Stimulated activated CD4-positive, alpha-beta T cell treated with anti-CD3 and anti-CD28 coated beads, Interleukin-12 subunit alpha, Interleukin-12 subunit beta, amount 100 ng/mL, for 4 hours (primary cell): ENCODE data around the gene RBM14.
"Not testable (repeated sequence)": the region's sequence is repeated elsewhere in the genome, so short reads cannot be mapped to it uniquely, and the experiment has no call there.

Source experiments
- DNase-seq: peaks from one replicate; pipeline ENCODE4 v3.0.0-alpha.2; 2020

RBM14 gene

DNA sequence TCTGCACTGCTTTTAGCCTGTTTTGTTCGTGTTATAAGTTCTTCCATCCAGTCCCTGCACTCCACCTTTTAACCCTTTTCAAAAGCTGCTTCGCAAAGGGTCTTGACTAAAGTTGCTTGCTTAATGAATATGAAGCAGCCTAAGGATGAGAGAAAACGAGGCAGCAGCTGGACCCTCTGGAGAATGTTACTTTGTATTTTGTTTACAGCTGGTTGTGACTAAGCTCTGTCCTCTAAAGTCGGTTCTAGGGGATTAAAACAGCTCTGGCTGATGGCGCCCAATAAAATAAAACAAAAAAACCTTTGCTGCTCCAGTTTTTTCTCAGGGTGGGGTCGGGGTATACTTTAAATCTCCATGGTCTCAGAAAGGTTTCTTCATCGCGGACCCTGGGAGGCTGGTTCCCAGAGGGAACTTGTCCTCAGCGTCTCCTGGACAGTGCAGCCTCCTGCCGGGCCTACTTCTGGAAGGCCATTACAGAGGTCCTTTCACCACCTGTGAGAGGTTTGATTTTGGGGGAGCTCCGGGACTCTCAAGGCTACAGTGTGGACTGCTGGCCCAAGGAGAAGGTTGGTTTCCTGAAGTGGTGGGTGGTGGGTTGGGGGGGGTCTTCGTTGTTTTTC lies 21.2 kb downstream of the RBM14 start:
- peak; percentile 21 for DNase-seq

DNA sequence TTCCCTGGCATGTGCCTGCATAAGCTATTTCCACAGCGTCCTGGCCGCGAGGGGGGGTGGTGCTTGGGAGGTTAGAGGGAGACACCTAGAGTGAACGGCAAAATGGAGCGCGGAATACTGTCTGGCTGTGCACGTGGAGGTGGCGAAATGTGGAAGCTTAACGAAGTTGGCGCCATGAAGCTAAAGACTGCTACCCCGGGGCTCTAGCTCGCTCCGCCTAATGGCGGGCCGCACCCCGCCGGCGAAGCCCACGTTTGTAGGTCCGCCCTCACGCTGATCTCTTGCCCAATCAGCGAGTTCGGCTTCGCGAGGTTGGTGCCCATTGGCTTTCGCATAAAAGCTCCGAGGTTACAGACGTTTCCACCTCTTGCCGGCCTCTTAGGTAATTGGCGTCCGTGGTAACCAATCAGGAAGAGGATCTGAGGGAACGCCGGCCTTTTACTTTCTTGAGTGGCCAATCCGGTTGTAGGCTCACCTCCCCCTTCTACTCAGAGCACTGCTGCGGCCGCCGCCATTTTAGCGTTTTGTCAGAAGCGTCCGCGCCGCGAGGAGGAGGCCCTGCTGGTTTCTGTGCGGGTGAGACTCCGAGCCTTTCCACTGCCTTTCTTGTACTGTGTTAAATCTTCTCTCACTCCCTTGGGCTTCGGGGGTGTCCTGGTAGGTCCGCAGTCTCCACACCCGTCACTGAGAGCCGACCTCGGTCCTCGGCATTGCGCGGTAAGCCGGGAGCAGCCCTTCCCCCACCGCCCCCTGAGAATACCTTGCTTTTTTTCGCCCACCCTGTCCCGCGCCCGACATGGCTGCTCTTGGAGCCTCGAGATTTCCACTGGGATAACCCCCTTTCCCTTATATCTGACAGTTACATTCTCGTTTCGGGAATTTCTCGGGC lies 22.0 kb downstream of the RBM14 start, which contains the start of gene RBM4:
RBM4 (plus strand) TSS at position 527 of the 889 bp plus-strand sequence. CDS start 1,009 bp downstream, outside the sequence.
- DNase-seq: peak; percentile 86

DNA sequence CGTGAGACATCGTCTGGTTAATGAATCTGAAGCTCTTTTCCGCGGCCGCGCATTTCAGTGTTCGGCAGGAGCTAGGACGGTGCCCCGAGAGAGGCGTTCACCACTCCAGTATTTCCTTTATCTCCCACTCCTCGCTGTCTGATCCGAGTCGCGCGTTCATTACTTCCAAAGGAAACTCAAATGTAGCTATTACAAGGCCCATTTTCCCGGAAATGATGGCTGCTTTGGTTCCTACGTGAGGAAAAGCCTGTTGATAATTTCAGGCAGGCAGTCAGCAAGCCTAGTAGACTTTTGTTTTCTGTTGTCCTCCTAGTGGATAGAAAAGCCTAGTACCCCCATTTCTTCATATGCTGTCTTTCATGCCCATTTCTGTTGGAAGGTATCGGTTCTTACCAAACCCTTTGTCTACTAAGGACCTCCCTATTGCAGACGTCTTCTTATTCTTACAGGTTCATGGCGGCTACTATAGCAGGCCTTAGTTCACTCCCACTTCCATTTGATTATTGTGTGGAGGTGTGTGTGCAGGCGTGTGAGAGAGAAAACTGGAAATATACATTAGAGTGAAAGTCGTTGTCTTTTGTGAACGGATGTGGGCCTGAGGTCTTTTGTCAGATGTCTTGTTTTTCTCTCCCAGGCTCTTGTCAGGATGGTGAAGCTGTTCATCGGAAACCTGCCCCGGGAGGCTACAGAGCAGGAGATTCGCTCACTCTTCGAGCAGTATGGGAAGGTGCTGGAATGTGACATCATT lies 22.8 kb downstream of the RBM14 start:
- peak; percentile 21 for DNase-seq

DNA sequence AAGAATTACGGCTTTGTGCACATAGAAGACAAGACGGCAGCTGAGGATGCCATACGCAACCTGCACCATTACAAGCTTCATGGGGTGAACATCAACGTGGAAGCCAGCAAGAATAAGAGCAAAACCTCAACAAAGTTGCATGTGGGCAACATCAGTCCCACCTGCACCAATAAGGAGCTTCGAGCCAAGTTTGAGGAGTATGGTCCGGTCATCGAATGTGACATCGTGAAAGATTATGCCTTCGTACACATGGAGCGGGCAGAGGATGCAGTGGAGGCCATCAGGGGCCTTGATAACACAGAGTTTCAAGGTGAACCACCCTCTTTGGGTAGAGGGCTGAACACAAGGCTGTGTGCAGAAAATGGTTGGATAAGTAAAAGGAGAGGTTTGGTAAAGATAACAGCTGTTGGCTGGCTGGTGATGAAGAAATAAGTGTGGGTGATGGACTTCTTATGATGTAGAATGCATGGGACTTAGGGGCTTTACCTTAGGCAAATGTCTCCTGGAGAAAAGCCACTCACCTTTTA lies 23.4 kb downstream of the RBM14 start:
- DNase-seq: not testable (repeated sequence)

DNA sequence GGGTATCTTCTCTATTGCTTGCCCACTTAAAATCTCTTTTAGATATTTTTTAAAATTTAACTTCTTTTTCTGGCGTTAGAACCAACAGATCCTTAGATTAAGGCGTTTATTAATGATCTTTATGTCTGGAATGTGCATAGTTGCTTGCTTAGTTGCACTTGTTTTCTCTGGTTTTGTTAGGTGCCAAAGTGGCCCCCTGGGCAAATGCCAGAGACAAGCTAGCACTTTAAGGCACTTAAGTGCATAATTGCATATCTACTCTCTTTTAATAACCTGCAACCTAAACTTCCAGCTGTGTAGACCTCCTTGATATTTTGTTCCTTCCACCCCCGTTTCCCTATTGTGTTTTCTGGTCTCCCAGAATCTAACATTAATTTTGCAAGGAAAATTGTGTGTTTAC lies 25.4 kb downstream of the RBM14 start:
- DNase-seq: no peak

DNA sequence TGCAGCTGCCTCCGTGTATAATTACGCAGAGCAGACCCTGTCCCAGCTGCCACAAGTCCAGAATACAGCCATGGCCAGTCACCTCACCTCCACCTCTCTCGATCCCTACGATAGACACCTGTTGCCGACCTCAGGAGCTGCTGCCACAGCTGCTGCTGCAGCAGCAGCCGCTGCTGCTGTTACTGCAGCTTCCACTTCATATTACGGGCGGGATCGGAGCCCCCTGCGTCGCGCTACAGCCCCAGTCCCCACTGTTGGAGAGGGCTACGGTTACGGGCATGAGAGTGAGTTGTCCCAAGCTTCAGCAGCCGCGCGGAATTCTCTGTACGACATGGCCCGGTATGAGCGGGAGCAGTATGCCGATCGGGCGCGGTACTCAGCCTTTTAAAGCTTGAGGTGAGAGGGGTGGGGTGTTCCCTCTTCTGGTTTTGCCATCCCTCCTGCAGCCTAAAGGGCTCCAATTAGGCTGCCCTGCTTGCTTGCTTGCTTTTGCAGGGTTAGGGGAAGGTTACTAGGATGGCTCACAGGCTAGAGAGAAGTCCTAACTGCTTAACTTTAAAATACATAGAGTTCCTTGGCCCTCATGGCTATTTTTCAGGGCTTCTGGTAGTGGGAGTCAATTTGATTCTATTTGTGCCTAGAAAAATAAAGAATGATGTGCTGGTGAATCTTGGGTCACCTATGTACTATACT lies 27.5 kb downstream of the RBM14 start:
- DNase-seq: no peak

DNA sequence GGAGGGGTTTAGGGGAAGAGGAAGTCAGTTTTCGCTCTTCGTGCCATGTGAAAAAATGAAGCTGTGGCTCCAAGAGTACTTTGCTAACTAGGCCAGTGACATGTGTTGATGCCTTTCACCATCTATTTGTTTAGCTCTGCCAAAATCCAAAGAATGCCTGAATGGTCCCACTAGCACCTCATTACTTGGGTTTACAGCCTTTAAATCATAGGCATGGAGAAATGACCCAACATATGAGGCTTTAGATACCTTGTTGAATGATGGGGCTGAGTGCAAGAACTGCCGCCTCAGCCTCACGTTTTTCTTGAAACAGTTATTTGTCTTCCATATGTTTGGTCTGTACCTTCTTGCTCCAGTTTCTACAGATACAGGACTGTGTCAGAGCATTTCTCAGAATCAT lies 30.4 kb downstream of the RBM14 start:
- DNase-seq: no peak

DNA sequence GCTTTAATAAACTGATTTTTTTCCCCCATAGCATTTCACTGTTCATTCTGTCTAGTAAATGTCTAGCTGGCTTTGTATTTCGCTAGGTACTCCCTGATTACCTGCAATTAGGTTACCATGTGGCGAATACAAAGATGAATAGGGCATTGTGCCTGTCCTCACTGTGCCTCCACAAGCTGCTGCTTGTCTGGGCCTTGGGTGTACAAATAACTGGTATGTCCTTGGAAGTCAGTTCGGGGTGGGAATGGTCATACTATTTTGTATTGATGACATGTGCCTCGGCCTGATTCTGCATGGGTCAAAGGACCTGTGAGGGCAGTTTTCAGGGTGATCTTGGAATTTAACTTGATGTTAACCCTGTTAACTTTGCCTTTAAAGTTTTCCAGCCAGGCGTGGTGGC lies 33.5 kb downstream of the RBM14 start:
- DNase-seq: no peak

DNA sequence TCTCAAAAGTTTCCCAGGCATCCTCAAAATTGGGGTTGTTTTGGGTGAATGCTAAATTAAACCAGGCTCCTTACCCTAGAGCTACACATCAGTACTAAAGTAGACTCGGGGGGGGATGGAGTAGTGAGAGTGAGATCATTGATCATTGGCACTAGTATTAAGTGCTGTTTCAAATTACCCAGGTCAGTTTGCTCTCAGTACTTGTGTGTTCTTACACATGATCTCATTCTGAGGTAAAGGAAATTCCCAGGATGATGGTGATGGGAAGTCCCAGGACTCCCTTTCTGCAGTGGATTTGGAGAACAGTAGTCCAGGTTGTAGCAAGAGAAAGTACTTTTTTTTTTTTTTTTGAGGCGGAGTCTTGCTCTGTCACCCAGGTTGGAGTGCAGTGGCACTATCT lies 34.6 kb downstream of the RBM14 start:
- DNase-seq: no peak

DNA sequence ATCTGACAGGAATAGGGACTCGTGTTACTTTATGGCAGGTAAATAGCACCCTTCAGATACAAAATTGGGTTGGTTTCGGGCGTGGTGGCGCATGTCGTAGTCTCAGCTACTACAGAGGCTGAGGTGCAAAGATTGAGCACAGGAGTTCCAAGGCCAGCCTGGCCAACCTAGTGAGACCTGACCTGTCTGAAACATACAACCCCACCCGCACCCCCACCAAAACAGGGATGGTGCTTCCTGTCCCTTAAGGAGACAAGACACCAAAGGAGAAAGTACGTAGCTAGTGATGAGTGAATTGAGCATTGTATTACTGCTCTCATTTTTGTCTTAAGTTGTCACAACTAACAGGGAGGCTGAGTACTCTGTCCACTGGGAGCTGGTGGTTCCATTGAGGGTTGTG lies 36.2 kb downstream of the RBM14 start:
- DNase-seq: no peak

DNA sequence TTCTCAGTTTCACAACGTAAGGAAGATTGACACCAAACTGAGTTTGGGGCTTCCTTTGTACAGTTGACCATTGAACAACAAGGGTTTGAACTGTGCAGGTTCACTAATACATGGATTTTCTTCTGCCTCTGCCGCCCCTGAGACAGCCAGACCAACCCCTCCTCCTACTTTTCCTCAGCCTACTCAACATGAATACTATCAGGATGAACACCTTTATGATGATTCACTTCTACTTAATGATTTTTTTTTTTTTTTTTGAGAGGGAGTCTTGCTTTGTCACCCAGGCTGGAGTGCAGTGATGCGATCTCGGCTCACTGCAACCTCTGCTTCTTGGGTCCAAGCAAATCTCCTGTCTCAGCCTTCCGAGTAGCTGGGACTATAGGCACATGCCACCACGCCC lies 36.7 kb downstream of the RBM14 start:
- no peak for DNase-seq

DNA sequence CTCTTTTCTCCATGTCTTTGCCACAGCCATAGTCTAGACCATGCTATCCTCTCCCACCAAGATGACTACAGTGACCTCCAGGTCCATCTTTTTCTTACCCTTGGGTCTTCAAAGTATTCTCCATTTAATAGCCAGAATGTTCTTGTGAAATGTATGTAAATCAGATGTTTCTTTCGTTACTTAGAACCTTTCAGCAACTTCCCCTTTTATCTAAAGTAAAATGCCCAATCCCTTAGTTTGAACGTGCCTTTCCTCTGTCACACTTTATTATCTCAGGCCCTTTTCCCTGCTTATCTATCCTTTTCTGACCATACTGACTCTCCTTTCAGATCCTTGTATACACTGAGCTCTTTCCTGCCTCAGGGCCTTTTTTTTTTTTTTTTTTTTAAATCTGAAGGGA lies 43.3 kb downstream of the RBM14 start:
- DNase-seq: no peak

DNA sequence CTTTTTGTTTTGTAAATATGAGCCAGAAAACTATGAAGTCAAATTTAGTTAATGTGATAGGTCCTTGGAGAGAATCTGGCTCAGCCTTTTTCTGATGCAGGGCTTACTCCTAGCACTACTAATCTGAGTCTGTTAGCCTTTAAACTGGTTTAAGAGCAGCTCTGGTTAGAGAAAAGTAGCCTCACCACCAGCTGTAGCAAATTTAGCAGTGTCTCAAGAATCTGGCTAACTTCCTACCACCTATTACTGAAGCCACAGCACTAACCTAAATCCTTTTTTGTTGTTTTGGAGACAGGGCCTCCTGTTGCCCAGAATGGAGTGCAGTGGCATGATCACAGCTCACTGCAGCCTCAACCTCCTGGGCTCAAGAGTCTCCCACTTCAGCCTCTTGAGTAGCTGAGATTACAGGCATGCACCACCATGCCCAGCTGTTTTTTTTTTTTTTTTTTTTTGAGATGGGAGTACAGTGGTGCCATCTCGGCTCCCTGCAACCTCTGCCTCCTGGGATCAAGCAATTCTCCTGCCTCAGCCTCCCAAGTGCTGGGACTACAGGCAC lies 47.4 kb downstream of the RBM14 start:
- DNase-seq: no peak

DNA sequence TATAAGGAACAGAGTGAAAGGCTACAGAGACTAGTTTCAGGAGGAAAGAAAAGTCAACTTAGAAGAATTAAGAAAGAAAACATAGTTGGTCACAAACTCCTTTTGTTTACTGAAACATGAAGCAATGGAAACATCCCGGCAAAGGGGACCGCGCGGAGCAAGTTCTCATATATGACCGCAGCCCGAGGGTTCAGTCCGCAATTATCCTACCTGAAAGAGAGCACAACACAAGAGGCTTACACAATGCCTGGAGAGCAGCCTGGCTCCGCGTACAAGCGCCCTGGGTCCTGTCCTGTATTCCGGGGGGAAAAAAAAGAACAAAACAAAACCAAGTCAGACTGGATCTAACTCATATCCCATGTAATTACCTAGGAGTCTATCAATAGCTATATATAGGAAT lies 48.9 kb downstream of the RBM14 start:
- no peak for DNase-seq

DNA sequence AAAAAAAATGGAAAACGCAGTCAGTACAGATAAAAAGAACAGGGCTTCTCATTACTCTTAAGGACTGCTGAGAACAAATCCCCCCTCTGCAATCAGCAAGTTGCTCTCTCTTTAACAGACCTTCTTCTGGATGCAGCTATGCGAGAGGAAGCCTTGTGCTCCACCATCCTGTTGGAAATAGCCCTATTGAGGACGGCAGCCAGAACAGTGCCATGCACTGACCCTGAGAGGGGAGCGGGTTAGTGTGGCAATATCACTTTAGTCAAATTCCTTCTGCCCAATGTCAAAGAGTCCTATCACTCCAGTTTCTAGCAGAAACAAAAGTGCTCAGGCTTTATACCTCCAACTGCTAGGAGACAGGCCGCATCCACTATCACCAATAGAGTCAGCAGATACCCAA lies 54.4 kb downstream of the RBM14 start:
- no peak for DNase-seq

DNA sequence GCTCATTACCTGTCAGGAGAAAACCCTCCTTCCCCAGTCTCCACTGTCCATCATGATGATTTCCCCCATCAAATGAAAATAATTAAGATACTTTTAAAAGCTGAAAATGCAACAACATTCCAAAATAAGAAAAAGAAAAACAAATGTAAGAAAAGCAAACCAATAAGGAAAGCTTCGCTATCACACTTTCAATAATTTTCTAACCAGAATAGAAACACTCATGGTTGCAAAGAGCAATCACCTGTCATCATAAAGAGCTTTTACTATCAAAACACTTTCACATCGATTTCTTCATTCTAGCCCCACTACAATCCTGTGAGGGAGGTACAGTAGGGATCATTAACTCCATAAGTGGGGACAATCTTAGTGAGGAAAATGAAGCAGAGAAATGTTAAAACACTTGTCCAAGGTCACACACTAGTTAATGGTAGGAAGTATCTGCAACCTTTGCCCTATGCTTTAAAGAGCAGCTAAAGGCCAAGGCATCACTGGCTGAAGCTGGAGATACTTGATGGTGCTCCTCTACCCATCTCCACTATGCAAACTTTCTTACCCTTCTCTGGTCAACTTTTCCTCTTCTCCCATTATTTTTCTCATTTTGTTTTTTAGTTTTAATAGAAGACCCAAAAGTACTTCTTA lies 58.7 kb downstream of the RBM14 start:
- no peak for DNase-seq

DNA sequence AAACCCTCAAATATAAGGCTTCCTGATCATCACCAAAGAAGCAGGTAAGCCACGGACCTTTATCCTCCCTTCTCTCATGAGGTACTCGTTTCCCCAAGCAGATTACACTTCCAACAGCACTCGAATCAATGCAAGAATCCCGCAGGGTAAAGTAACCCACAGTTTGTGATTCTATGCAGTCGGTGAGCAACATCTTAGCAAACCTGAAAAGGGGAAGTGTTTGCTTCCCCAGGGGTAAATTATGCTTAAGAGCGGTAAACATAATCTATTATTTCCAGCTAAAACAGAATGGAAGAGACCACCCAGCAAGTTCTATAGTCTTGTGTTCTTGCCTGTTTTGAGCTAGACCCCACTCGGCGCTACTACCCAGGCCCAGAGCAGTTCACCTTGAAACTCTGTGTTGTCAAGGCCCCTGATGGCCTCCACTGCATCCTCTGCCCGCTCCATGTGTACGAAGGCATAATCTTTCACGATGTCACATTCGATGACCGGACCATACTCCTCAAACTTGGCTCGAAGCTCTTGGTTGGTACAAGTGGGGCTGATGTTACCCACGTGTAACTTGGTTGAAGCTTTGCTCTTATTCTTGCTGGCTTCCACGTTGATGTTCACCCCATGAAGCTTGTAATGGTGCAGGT lies 60.0 kb downstream of the RBM14 start:
- no peak for DNase-seq
